Measurements from ENCODE around the gene HS1BP3. TPM values are rescaled to one million over a fixed set of nuclear protein-coding genes. Genes with fewer than 3 reads are reported as not detected.
A peak's percentile ranks its signal among the peaks of the same experiment; 100 is the strongest.

The HS1BP3 gene
- total RNA-seq, 1 donor from 2014 or later: 16.5 TPM

DNA sequence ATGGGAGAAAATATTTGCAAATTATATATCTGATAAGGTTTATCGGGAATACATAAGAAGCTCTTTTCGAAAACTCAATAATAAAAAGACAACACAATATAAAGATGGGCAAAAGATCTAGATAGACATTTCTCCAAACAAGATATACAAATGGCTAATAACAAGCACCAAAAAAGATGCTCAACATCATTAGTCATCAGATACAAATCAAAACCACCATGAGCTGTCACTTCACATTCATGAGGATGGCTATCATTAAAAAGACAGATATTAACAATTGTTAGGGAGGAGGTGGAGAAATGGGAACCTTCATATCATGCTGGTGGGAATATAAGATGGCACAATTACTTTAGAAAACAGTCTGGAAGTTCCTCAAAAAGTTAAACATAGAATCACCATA, 48.1 kb downstream of the HS1BP3 start:
- peaks cover 8% of the 10 kb centered on the region for H3K9me3 Mint-ChIP-seq (ENCODE audit: low read depth)

GRCh38 chr2:20600756-20601325, 50.1 kb downstream of the HS1BP3 start:
- H3K27me3 Mint-ChIP-seq: no peaks in the 10 kb centered on the region
- peaks cover 8% of the 10 kb centered on the region for H3K4me1 Mint-ChIP-seq (ENCODE audit: low read depth)
- H3K9me3 Mint-ChIP-seq (ENCODE audit: low read depth): peaks cover 3% of the 10 kb centered on the region
- H3K4me3 Mint-ChIP-seq (ENCODE audit: low read depth): no peak overlapping the region
- peak; percentile 55 for TF ChIP-seq CTCF (IDR thresholded peaks at IDR 0.05; ENCODE audit: unreplicated experiment)
- H3K36me3 Mint-ChIP-seq (ENCODE audit: insufficient read depth): no peaks in the 10 kb centered on the region
- no peak overlapping the region for H3K27ac Mint-ChIP-seq
- DNase-seq (ENCODE audit: low spot score, unreplicated experiment): no peak

More for the DNA sequence above, 48.1 kb downstream of the HS1BP3 start:
- H3K4me3 Mint-ChIP-seq (ENCODE audit: low read depth): no peak overlapping the region
- peaks cover under 1% of the 10 kb centered on the region for H3K36me3 Mint-ChIP-seq (ENCODE audit: insufficient read depth)
- no peak for DNase-seq (ENCODE audit: low spot score, unreplicated experiment)
- no peak for TF ChIP-seq CTCF (IDR thresholded peaks at IDR 0.05; ENCODE audit: unreplicated experiment)
- no peaks in the 10 kb centered on the region for H3K27me3 Mint-ChIP-seq
- no peak overlapping the region for H3K27ac Mint-ChIP-seq
- peaks cover under 1% of the 10 kb centered on the region for H3K4me1 Mint-ChIP-seq (ENCODE audit: low read depth)

DNA sequence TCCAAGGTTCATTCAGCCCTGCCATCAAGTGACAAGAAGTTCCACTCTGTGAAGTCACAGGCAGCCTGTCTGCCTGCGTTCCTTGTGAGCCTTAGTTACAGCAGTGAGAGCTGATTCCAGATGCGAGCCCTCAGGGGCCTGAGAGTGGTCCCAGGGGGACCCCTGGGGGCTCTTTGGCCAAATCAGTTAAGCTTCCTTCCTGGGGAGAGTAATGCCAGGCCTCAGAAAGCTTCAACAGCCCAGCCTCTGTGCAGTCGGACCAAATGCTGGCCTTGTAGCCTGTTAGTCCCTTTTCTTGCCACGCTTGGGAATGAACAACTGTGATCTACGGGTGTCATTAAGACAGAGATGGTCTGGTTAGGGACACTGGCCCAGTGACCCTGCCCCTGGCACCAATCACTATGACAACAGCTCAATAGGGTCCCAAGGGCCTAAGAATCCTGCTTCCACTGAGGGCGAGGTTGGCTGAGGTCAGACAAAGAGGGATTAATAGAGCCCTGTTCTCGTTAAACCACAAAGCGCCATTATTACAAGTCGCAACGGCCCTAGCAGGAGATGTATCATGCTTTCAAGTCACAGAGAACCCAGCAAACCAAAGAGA, 50.9 kb downstream of the HS1BP3 start:
- no peak for DNase-seq (ENCODE audit: low spot score, unreplicated experiment)
- peaks cover 8% of the 10 kb centered on the region for H3K4me1 Mint-ChIP-seq (ENCODE audit: low read depth)
- H3K27ac Mint-ChIP-seq: no peak overlapping the region
- H3K36me3 Mint-ChIP-seq (ENCODE audit: insufficient read depth): no peaks in the 10 kb centered on the region
- TF ChIP-seq CTCF (IDR thresholded peaks at IDR 0.05; ENCODE audit: unreplicated experiment): no peak
- no peak overlapping the region for H3K4me3 Mint-ChIP-seq (ENCODE audit: low read depth)
- peaks cover 3% of the 10 kb centered on the region for H3K9me3 Mint-ChIP-seq (ENCODE audit: low read depth)
- no peaks in the 10 kb centered on the region for H3K27me3 Mint-ChIP-seq

GRCh38 chr2:20599001-20599600, 51.8 kb downstream of the HS1BP3 start:
- no peaks in the 10 kb centered on the region for H3K27me3 Mint-ChIP-seq
- peaks cover 8% of the 10 kb centered on the region for H3K4me1 Mint-ChIP-seq (ENCODE audit: low read depth)
- DNase-seq (ENCODE audit: low spot score, unreplicated experiment): no peak
- no peak overlapping the region for H3K27ac Mint-ChIP-seq
- no peaks in the 10 kb centered on the region for H3K36me3 Mint-ChIP-seq (ENCODE audit: insufficient read depth)
- H3K9me3 Mint-ChIP-seq (ENCODE audit: low read depth): peaks cover 3% of the 10 kb centered on the region
- TF ChIP-seq CTCF (IDR thresholded peaks at IDR 0.05; ENCODE audit: unreplicated experiment): no peak
- no peak overlapping the region for H3K4me3 Mint-ChIP-seq (ENCODE audit: low read depth)

DNA sequence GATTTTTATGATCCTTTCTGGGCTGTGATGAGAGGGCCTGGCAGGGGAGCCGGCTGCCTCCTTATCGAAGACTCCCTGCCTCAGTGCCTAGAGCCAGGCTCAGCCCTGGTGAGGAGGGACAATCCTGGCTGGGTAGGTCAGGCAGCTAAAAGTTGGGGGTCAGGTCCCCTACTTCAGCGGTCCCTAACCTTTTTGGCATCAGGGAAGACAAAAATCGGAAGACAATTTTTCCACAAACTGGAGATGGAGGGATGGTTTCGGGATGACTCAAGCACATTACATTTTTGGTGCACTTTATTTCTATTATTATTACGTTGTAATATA, 53.1 kb downstream of the HS1BP3 start:
- Mint-ChIP-seq H3K9me3 (ENCODE audit: low read depth) (peaks cover 3% of the 10 kb centered on the region), H3K4me3 (ENCODE audit: low read depth) (no peak overlapping the region), H3K36me3 (ENCODE audit: insufficient read depth) (no peaks in the 10 kb centered on the region), H3K27ac (no peak overlapping the region), H3K27me3 (no peaks in the 10 kb centered on the region), H3K4me1 (ENCODE audit: low read depth) (peaks cover 16% of the 10 kb centered on the region)
- DNase-seq (ENCODE audit: low spot score, unreplicated experiment): no peak
- TF ChIP-seq CTCF (IDR thresholded peaks at IDR 0.05; ENCODE audit: unreplicated experiment): no peak
